IPS DF 19.7 (cell line): ENCODE results near the gene KLHL6.

ENCODE experiments used
- DNase-seq: peaks from one replicate; pipeline ENCODE4 v3.0.0-alpha.2; 2013; ENCODE audit warnings: low read depth, low spot score

Gene KLHL6

DNA sequence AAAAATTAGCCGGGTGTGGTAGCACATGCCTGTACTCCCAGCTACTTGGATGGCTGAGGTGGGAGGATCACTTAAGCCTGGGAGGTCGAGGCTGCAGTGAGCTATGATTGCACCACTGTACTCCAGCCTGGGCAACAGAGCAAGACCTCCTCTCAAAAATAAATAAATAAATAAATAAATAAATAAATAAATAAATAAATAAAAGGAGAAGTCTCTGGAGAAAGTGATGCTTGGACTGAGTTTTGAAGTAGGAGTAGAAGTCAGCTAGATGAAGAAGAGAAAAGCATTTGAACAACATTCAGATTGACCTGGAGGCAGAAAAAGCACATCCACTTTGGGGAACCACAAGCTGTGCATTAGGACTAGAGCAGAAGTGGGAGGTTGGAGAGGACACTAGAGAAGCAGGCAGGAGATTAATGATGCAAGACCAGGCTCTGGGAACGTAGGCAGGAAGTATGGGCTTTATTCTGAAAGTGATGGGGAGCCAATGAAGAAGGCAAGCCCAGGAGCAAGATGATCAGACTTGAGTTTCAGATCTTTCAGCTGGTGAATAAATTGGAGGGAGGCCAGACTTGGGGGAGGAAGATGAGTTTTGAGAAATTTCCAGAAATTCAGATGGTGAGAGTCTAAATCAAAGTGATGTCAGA, 48.7 kb downstream of the KLHL6 start:
- no peak for DNase-seq

DNA sequence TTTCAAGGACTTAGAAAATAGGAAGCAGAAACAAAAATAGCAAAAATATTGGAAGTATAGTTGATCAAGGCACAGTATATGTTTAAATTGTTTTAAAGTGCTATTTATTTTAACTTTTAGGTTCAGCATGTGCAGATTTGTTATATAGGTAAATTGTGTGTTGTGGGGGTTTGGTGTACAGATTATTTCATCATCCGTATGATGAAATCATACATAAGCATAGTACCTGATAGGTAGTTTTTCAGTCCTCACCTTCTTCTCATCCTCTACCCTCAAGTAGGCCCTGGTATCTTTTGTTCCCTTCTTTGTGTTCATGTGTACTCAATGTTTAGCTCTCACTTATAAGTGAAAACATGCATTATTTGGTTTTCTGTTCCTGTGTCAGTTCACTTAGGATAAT, 50.9 kb downstream of the KLHL6 start:
- DNase-seq = no peak

DNA sequence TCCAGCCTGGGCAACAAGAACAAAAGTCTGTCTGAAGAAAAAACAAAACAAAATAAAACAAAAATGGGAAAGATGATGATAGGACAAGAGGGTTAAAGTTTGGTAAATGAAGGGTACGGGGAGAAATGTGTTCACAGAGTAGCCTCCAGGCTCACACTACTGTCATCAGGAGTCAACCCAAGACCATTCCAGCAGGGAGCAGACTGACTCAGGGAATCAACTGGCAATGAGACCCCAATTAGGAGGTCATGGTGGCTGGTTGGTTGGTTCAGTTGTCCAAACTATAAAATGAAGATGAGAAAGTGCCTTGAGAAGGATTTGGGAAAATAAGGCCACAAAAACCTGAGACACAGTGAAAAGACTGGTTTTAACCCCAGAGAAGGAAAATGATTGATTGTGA, 51.8 kb downstream of the KLHL6 start:
- no peak for DNase-seq

DNA sequence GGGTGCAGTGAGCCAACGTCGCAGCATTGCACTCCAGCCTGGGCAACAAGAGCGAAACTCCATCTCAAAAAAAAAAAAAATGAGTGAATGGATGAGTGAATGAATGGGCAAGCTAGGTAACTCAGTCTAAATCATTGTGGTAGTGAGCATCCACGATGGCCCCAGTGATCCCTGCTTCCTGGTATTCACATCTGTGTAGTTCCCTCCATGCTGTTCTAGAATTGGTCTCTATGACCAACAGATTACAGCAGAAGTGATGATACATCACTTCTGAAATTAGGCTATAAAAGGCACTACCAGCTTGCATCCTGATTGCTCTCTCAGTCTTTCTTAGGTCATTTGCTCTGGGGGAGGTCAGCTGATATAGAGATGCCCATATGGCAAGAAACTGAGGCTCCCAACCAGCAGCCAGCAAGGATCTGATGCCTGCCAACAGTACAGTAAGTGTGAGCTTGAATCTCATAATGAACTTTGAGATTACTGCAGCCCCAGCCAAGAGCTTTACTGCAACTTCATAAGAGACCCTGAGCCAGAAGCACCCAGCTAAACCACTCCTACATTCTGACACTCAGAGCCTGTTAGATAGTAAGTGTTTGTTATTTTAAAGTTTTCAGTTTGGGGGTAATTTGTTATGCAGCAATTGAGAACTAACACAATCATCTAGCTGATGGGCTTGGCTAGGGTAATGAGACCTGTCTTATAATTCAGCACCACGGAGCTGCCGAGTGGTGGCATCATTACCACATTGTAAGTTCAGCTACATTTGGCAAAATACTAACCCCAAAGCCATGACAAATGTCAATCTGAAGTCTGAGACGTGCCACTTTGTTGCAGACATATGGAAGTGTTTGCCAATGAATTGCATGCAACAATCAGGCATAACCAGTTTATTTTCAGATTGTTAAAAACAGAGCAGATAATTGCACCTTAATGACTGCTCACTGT, 53.0 kb downstream of the KLHL6 start:
- no peak for DNase-seq

DNA sequence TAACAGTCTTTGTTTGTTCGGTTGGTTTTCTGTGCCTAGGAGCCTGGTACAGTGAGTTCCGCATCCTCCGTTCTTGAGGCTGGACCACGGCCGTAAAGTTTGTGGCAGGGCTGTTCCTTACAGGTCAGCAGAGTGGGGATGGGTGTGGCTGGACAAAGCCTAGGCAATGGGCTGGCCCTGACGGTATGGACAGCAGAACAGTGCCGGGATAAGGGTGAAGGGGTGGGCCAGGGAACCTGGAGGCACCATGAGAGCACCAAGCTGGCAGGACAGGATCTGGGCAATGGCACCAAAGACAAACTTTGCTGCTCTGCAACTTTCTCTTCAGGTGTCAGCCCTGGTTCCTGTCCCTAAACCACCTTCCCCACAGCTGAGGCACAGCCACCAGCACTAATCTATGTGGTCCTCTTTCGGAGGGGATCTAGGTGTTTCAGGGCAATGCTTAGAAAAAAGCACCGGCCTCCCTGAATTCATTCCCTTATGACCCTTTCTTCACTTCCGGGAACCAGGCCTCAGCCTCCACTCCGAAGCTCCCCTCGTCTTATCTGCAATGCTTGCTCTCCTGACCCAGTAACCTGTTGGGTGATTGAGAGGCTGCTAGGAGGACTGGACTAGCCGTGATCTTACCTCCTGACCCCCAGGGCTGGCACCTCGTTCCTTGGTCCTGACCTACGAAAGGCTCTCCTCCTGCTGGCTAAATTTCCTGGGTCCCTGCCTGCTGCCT, 54.4 kb downstream of the KLHL6 start:
- DNase-seq = no peak

DNA sequence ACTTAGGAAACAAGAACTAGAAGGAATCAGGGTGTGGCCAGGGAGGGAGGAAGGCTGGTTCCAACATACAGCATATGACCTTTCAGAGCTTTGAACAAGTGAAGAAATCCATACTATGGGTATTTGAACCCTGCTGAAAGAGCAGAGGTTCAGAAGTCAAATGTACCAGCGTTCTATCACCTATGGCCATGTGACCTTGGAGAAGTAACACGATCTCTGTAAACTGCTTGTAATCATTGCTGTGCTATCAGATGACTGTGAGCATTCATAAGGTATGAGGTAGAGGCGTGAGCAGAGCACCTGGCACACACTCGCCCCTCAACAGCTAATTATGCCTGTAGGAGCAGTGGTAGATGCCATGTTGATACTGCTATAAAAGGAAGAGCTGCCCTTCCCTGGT, 55.2 kb downstream of the KLHL6 start:
- DNase-seq = no peak

DNA sequence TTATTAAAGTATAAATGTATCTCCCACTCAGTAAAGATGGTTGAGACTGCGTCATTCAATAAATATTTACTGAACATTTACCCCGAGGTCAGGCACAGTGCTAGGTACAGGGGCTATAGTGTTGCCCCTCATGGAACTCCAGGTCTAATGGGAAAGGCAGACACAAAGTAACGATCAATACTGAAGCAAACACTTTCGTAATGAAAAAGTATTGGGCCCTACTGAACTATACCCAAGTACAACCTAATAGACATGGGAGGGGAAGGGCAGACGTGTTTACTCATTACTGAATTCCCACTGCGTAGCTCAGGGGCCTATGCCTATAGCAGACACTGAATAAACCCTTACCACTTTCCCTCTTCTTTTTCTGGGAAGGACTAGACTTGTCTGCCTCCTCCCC, 56.9 kb downstream of the KLHL6 start:
- no peak for DNase-seq

DNA sequence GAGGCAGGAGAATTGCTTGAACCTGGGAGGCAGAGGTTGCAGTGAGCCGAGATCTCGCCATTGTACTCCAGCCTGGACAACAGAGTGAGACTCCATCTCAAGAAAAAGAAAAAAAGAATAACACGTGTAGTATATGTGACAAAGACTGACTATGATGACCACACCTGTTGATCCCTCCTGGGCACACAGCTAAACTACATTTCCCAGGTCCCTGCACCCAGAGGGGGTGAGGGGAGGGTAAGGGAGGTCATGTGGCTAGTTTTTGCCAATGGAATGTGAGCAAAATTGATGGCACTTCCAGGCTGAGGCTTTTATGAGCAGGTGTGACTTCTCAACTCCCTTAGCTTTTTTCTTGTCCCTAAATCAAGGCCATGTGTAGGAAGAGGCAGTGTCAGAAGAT, 58.2 kb downstream of the KLHL6 start:
- DNase-seq = no peak

DNA sequence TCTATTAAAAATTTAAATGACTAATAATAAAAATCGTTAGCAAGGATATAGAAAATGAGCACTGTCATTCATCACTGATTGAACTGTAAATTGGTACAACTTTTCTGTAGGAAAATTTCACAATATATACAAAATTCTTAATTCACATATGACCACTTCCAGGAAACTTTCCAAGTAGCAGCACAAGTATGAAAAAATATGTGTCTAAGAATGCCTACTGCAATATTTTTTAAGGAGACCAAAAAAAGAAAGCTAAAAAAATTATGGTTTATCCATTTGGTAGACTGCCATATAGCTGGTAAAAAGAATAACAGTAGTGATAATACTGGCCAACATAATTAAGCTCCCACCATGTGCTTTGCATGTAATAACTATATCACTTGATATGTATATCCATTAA, 59.2 kb downstream of the KLHL6 start:
- DNase-seq = no peak

DNA sequence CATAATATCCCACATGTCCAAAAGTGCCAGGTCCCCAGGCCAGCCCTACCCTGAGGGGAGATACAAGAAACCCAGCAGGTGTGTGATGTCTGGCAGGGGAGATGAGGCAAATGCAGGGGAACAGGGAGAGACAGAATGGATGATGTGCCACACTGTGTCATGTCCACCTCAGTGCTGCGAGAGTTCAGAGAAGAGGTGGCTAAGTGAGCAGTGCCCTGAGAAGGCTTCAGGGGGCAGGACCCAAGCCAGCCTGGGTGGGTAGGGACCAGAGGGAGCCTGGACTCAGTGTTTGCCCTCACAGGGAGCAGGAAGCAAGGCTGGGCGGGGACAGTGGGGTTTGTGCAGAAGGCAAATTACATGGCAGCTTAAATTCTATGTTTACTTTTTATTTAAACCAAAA, 61.2 kb downstream of the KLHL6 start:
- DNase-seq = no peak

DNA sequence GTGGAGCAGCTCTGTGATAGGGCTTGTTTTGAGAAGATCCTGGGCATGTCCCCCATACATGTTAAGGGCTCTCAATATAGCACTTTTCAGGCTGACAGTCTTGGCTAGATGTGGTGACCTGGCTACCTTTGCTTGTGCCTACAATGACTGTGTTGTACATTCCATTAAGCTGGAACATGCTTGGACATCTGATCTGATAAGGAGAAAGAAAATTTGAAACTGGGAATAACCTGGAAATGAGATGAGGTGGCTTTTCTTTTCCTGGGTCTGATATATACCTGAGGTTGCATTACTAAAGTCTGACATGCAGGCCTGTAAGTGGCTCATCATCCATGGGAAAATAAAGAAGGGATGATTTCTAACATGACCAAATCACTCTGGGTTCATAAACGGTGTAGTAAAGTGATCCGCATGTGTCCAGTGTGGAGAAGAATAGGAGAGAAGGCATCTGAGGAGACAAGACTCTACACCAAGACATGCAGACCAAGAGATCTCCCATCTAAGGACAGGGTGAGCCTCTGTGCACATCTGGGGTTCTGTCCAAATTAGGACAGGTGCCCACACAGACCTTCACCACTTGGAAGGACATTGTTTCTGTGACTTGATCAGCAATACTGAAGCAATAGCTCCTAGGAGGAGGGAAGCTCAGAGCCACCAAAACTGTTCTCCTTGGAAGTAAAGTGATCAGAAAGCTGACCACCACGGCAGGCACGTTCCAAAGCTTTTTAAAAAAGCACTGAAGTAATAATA, 62.0 kb downstream of the KLHL6 start:
- no peak for DNase-seq

DNA sequence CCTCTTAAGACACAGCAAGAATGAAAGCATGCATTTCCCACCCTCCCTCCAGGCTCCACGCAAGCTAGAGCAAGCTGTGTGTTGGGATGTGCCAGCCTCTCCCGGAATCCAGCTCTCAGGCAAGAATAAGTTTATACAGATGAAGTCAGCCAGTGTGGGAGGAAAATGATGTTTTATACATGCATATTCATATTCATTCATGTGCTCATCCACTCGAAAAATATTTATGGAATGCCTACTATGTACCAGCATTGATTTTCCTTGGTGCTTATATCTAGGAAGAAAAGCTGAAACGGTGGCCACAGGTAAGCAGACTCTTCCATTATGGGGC, 62.7 kb downstream of the KLHL6 start:
- DNase-seq = no peak

DNA sequence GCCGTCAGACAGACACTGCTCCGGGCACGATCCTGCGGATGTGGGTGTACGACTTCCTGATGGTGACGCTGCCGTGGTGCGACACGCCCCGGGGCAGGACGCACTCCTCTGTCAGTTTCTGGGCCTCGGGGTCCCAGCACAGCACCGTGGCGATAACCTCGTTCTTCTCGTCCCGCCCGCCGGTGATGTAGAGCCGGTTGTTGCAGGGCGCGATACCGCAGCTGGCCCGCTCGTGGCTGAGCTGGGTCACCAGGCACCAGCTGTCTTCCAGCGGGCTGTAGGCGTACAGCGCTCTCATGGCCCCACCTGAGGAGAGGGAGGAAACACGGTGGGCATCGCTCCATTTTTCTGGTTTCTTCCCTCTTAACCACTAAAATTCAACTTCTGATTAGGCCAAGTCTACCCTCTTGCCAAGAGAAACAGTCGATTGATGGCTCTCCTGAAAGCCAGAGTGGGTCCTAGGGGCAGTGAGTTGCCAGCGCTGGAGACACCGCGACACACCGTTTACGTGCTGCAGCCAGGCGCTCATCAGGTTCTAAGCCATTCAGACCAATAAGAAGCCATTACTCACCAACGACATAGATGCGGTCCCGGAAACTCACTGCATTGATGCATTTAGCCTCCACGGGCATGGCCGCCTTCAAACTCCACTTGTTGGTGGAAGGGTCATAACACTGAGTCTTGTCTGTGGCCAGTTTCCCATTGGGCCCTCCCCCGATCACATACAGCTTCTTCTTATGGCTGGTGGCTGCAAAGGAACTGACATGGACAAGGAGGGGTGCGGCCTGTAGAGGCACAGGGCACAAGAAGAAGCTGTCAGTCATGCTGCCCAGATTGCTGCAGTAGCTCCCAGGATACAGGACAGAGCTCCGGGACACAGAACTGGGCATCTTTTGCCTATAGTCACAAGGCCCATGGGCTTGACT, 63.3 kb downstream of the KLHL6 start:
- DNase-seq = no peak

DNA sequence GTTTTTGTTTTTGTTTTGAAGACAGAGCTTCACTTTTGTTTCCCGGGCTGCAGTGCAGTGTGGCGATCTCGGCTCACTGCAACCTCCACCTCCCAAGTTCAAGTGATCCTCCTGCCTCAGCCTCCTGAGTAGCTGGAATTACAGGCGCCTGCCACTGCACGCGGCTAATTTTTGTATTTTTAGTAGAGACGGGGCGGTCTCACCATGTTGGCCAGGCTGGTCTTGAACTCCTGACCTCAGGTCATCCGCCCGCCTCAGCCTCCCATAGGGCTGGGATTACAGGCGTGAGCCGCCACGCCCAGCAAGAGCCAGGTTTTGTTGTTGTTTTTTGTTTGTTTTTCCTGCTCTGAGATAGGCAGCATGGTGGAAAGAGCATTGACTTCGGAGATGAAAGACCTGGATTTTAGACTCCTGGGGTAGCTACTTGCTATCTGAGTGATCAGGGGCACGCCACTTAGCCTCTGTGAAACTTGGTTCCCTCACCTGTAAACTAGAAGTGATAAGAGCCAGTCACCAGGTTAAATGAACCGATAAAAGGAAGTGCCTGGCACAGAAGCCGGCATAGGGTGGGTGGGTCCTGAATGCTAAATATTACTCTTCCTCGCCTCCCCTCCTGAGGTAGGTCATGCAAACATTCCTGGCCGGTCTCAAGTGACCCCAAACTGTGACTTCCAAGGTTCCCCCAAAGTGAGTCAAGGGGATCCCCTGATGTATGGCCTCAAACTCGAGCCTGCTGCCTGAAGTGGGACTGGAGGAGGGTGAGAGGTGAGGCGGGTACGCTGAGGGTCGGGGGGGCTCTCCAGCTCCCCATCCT, 64.2 kb downstream of the KLHL6 start:
- DNase-seq = no peak

DNA sequence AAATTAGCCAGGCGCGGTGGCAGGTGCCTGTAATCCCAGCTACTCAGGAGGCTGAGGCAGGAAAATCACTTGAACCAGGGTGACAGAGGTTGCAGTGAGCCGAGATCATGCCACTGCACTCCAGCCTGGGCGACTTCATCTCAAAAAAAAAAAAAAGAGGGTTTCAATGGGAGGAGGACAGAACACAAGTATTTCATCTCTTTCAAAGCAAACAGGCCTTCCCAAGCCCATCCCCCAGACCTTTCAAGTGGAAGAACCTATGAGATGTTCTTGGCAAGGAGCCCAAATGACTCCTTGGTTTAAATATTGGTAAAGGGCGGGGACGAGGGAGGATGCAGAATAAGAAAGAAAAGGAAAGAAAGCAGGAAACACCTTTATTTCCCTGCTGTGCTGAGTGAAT, 64.9 kb downstream of the KLHL6 start:
- peak; percentile 92 for DNase-seq

DNA sequence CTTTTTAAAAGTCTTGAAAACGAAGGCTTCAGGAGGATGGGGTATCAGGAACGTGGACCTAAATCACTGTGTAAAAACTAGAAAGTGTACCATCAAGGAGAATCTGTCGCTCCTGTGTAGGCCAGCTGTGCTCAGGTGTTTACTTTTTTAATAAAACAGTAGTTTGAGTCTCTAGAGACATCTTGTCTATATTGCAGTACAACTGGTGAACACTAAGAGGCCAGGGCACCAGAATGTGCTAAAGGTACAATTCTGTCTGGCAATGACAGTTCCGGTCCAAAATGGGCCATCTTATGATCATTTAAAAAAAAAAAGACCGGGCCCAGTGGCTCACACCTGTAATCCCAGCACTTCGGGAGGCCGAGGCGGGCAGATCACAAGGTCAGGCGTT, 65.3 kb downstream of the KLHL6 start:
- no peak for DNase-seq

DNA sequence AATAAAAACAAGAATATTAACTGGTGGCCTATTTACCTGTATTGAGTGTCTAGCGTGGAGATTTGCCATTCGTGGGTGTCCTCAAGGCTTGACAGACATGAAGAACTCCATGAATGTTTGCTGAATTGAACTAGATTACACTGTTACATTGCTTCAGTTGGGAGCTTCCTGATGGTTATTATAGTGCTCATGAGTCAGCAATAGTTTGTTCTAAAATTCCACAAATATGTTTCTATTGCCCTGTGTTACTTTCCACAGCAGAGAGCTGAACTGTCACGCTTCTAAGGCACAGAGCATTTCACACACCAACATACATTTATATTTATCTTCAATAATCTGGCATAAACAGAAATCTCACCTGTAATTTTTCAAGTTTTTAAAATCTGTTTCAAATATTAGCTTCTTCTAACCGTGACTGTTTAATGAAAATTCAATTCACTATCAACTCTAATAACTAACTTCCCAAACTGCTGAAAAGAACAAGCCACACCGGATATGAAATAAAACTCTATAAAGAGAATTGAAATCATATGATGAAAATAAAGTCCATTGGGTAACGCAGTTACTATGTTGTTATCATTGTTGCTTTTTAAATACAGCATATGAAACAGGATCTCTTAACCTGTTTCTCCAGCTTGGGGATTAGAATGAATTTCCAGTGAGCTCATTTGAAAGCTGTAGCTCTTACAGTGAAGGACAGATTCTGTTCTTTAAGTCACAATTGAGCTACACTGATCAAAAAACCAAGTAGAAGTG, 65.9 kb downstream of the KLHL6 start:
- no peak for DNase-seq

DNA sequence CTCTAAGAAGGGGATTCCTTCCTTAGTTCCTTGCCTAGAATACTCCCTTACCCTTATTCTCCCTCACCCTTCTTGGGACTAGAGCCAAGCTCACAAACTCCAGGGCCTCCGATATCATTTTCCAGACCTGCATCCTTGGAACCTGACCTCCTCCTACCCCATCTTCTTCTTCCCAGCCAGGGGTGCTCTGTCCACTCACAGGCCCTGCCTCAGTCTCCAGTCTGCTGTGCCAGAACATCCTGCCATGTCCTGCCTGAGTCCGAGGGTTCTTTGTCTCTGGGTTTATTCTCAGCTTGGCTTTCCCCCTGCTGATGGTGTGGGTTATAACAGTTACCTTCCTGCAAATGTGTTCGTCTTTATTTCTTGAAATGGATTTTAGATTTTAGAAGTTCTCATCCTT, 67.2 kb downstream of the KLHL6 start:
- no peak for DNase-seq

DNA sequence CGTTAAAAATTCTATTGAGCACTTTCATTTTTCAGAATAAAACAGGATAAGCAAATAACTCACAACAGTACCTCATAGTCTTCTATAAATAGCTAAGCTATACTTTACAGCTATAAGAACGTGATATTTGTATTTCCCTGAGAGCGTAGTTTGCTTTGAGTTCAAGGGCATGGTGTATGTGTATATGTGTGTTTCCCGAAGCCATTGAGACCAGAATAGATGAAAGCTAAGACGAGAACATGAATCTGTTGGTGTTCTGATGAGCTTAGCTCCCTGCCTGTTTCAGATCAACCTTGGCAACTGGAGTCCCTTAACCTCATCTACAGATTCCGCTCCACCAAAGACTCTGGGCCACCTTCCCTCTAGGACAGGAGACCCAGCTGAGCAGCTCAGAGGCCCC, 67.6 kb downstream of the KLHL6 start:
- DNase-seq = no peak
